ENCODE data around the gene NTN5. TPM values are rescaled to one million over a fixed set of nuclear protein-coding genes. Genes with fewer than 3 reads are reported as not detected.
A peak's percentile ranks its signal among the peaks of the same experiment; 100 is the strongest.

NTN5 gene
- total and polyA plus RNA-seq, 9 of the 15 experiments (the other 6 are each of a cell fraction or from before 2014, with no cell fraction given) = not detected

- TF ChIP-seq NR3C1 (CRISPR knock-in tag; IDR thresholded peaks at IDR 0.05) (no peak), JUNB (CRISPR knock-in tag; conservative IDR thresholded peaks at IDR 0.05) (no peak), CEBPB (tag; IDR thresholded peaks at IDR 0.05) (no peak), SMARCE1 (IDR thresholded peaks at IDR 0.05) (no peak), NR1H2 (CRISPR knock-in tag; IDR thresholded peaks at IDR 0.05) (no peak), ZNF507 (tag; conservative IDR thresholded peaks at IDR 0.05) (no peak), SIRT6 (IDR thresholded peaks at IDR 0.05; ENCODE audit: low read depth, low read length) (no peak), RERE (CRISPR knock-in tag; IDR thresholded peaks at IDR 0.05; ENCODE audit: borderline replicate concordance) (no peak), ATF2 (CRISPR knock-in tag; IDR thresholded peaks at IDR 0.05) (no peak), JUND (IDR thresholded peaks at IDR 0.05; ENCODE audit: borderline replicate concordance, low read depth, low read length) (0 out of 2 replicates have a peak, but pooled peaks have one; percentile 40), JUND (tag; IDR thresholded peaks at IDR 0.05; ENCODE audit: borderline replicate concordance, low read depth, low read length) (no peak; the same call in 2 of the 3 replicates), GMEB1 (CRISPR knock-in tag; IDR thresholded peaks at IDR 0.05) (peak; percentile 55; the same call in 1 of the 2 replicates), SIN3B (IDR thresholded peaks at IDR 0.05; ENCODE audit: low read depth) (no peak), TAF15 (IDR thresholded peaks at IDR 0.05; ENCODE audit: low read depth, low read length) (no peak), NRF1 (conservative IDR thresholded peaks at IDR 0.05 in 1 of 2, IDR thresholded peaks at IDR 0.05 in 1 of 2) (peak; percentile 80 to 85), RBM22 (IDR thresholded peaks at IDR 0.05; ENCODE audit: low read depth, low read length, poor library complexity, severe bottlenecking) (no peak), ZNF217 (CRISPR knock-in tag; IDR thresholded peaks at IDR 0.05) (no peak), ZSCAN32 (CRISPR knock-in tag; IDR thresholded peaks at IDR 0.05) (no peak), ZFX (CRISPR knock-in tag; IDR thresholded peaks at IDR 0.05) (peak; percentile 94), SIN3A (IDR thresholded peaks at IDR 0.05; ENCODE audit: borderline replicate concordance in 2 of 2, control insufficient read depth in 1 of 2, low read depth in 2 of 2, low read length in 2 of 2) (no peak)
These were observed 48.7 kb downstream of the NTN5 start (continued) for GRCh38 chr19:48624067-48624594.
